Measurements from ENCODE around the gene SLC8A2. TPM values are rescaled to one million over a fixed set of nuclear protein-coding genes. Genes with fewer than 3 reads are reported as not detected.
"Not testable (repeated sequence)": the region's sequence is repeated elsewhere in the genome, so short reads cannot be mapped to it uniquely, and the experiment has no call there.

SLC8A2 gene
- total RNA-seq, 1 donor from 2014 or later, result 0.17 TPM

DNA sequence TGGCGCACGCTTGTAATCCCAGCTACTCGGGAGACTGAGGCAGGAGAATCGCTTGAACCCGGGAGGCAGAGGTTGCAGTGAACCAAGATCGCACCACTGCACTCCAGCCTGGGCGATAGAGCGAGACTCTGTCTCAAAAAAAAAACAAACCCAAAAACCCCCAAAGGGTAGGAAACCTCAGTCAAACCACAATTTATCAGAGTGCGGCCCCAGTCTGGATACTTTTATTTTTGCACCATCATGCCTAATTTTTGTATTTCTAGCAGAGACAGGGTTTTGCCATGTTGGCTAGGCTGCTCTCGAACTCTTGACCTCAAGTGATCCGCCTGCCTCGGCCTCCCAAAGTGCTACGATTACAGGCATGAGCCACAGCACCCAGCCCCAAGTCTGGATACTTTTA lies 14.5 kb upstream of the SLC8A2 start:
- not testable (repeated sequence) for DNase-seq

DNA sequence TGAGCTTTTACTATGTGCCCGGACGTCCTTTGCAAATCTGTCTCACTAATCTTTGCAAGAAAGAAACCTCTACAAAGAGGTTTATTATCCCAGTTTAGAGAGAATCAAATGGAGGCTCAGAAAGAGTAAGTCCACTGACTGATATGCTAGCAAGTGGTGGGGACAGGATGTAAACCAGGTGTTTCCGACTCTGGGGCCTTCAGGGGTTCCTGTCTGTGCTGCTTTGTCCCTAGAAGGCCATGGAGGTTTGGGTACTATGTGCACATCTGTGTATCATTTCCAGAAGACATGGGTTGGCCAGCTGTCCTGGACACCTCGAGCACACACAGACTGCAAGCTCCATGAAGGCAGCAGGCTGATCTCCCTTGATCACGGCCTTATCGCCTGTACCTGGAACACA lies 13.5 kb upstream of the SLC8A2 start:
- DNase-seq, result peak; percentile 18

DNA sequence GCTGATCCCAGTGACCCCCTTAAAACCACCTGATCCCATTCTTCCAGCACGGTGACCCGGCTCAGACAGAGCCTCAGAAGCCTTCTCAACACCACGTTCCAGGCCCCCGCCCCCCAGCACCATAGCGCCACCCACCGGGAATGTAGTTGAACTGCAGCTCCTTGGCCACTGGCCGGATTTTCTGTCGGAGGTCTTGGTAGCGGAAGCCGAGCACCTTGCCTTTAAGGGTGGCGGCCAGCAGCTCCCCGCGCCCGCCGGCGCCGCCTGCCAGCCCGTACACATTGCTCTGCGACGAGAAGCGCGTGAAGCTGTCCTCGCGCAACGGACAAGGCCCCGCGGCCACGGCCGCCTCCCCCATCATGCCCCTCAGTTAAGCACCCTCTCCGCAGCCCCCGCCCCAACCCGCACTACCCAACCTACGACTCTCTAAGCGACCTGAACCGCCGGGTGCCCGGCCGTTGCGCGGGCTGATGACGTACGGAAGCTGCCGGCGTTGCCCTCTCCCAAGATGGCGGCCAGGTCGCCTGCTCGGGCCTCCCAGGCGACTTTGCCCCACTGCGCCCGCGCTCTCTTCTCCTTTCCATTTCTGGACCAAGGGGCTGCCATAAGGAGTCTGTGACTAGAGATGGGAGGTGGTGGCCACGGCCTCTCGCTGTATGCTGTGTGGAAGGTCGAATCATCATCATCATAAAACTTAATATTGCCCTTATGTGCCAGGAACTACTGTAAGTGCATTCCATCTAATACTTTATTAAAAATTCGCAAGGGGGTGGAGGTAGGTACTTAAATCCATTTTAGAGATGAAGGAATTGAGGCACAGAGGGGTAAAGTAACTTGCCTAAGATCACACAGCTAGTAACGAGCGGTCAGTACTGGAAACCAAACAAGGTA lies 12.4 kb upstream of the SLC8A2 start, which contains the start of gene KPTN:
Gene KPTN (minus strand): TSS at position 420 of the 891 bp plus-strand sequence. CDS start 59 bp downstream, at position 361.
- peak; percentile 94 for DNase-seq

DNA sequence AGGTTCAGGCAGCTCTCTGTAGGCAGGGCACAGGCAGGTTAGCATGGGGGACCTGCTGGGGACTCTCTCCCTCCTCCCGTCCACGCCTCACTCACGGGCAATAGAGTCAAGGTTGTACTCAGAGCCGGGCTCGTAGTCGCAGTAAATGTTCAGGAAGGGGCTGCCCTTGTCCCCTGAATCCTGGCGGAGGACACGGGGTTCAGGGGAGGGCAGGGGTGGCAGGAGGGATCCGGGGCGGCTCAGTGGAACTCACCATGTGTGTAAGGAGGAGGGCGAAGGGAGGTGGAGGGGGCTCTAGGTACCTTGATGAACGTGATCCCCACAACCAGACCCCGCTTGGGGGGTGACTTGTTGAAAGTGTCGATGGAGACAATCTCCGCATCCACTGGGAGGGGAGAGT lies 11.5 kb upstream of the SLC8A2 start:
- no peak for DNase-seq

DNA sequence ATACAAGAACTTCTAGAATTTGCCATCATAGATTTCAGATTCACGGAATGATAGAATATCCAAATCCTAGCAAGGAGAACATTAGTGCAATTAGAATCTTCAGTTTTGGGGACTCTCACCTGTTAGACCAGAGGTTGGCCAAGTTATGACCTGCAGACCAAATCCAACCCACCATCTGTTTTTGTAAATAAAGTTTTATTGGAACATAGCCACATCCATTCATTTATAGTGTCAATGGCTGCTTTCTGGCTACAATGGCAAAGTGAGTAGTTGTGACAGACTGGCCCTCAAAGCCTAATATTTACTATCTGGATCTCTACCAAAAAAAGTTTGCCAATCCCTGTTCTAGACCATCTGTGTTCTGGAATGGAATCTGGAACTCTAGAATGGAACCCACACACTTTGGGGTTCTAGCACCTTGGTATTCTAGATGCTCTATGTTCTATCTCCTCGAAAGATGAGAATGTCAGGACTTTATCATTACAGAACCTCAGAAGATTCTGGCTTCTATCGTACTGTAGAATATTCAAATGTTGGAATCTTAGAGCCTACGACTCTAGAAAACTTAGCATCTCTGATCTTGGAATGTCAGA lies 9.9 kb upstream of the SLC8A2 start:
- no peak for DNase-seq

- no peak for DNase-seq
Observed at GRCh38 chr19:47480658-47481057, 9.0 kb upstream of the SLC8A2 start.

GRCh38 chr19:47479701-47480503 lies 8.2 kb upstream of the SLC8A2 start:
- DNase-seq, result peak; percentile 30

DNA sequence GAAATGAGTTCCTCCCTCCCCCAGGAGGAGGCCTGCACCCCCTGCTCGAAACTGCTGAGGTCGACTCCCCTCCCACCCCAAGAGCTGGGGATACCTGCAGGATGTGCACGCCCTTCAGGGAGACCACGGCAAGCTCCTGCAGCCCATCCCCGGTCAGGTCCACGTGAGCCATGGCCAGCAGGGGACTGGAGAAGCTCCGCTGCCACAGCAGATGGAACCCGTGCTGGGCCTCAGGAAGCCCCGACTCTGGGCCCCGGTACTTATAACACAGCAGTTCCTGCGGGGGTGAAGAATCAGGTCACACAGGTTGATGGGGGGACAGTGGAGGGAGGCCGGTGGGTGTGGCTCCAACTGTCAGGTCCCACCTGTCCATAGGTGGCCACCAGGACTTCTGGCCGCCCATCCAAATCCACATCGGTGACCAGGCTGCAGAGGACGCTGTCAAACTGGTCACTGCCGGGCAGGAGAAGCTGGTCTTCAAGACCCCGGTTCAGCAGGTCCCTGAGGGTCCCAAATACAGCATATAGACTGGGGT lies 4.8 kb upstream of the SLC8A2 start:
- DNase-seq, result no peak

GRCh38 chr19:47475465-47475864 lies 3.8 kb upstream of the SLC8A2 start:
- DNase-seq, result no peak

GRCh38 chr19:47473336-47473735 lies 1.6 kb upstream of the SLC8A2 start:
- no peak for DNase-seq

DNA sequence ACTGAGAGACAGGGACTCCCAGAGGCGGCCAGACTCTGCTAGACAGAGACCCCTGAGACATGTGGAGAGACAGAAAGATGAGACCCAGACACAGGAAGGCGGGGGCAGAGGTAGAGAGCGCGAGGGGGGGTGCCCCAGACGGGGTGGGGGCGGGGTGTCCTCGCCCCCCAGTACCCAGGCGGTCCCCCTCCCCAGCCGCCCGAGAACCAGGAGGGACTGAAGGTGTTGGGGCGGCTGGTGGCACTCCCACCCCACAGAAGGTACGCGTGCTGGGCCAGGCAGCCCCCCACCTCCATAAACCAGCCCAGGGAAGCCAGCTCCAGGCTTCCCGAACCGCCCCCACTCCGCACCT lies 336 bp downstream of the SLC8A2 start:
- DNase-seq, result no peak

GRCh38 chr19:47470447-47471195 lies 1.1 kb downstream of the SLC8A2 start:
- DNase-seq, result no peak

DNA sequence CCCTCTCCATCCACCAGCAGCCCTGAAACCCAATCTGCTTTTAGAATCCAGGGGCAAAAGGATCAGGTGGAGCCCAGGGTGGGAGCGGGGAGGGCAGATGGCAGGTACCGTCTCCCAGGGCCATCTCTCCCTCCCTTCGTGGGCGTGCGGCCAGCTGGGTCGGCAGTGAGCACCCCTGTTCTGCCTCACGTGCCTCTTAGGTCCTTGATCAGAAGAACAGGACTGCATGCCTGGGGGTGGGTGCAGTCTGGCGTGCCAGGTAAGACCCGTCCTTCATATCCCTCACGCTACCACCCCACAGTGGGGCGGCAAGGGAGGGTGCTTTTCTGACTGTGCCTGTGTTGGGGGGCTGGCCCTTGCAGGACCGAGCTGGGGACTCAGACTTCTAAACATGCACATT lies 2.0 kb downstream of the SLC8A2 start:
- no peak for DNase-seq

DNA sequence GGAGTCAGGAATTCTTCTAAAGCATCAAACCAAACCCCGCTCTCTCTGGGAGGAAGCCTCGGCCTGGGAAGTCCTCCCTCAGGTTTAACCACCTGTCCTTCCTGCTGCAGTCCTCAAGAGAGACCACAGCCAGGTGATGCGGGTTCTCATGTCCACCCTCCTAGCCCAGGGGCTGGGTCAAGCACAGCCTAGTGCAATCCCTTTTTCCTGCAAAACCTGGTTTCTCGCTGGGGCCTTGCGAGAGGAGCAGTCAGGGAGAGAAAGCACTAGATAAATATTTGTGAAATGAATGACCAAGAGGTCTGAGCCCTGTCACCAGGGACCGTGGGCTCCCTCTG lies 2.4 kb downstream of the SLC8A2 start:
- no peak for DNase-seq

DNA sequence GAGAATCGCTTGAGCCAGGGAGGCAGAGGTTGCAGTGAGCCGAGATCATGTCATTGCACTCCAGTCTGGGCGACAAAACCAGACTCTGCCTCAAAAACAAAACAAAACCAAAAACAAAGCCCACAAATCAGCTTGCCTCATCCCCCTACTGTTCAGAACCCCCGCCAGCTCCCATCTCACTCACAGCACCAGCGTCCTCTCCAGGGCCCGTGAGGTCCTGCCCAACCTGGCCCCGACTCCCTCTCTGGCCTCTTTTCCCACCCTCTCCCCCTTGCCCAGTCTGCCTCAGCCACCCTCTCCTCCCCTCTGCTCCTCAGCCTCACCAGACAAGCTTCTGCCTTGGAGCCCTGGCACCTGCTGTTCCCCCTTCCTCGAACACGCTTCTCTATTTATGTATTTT lies 3.8 kb downstream of the SLC8A2 start:
- no peak for DNase-seq

DNA sequence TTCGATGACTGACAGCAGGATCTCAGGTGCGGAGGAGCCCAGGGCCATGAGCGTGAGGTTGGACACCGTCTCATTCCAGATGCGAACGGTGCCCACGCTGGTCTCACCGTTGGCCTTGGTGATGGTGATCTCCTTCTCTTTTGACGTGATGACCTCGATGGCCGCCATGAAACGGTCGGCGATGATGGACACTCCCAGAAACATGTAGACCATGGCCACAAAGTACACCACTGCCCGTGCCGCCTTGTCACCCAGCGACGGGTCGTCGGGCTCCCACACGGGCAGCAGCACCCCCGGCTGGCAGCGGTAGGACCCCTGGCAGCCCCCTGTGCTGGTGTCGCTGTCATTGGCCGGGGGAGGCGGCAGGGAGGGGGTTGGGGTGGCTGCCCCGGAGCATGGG lies 5.7 kb downstream of the SLC8A2 start:
- DNase-seq, result no peak

DNA sequence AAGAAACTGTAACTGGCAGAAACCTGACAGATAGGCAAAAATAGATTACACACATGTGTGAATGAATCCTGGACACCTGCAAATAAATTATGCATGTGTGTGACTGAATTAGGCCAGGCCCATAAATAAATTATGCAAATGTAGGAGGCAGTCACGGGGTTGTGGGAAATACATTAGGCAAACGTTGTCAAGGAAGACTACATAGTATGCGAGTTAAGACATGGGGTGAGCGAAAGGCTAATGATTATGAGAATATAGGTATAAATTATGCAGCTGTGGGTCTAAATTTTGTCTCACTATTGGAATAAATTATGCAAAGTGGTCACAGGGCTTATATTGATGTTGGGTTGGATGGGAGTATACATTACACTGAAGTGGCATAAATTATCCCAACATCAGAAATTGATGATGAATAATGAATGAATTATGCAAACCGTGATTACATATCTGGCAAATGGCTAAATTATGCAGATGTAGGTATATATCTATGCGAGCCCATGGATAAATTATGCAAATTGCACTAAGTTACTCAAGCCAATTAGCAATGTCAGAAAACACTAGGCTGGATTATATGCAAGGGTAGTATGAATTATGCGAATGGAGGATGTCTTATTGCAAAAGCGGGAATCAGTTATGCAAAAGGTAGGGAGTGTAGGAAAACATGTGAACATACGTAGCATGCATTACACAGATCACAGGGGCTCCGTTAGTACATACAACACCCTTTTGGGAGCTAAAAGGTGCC lies 6.8 kb downstream of the SLC8A2 start:
- no peak for DNase-seq

GRCh38 chr19:47461876-47462275 lies 9.8 kb downstream of the SLC8A2 start:
- DNase-seq, result no peak

DNA sequence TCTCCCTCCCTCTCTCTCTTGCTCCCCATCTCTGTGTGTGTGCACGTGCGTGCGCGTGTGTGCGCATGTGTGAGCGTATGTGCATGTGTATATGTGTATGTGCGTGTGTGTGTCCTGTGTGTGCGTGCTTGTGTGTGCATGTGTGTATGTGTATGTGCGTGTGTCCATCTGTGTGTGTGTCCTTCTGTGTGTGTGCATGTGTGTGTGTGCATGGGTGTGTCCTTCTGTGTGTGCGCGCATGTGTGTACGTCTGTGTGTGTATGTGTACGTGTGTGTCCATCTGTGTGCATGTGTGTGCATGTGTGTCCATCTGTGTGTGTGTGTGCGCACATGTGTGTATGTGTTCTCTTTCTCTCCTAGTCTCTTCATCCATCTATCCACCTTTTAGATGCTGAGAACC lies 12.2 kb downstream of the SLC8A2 start:
- no peak for DNase-seq

DNA sequence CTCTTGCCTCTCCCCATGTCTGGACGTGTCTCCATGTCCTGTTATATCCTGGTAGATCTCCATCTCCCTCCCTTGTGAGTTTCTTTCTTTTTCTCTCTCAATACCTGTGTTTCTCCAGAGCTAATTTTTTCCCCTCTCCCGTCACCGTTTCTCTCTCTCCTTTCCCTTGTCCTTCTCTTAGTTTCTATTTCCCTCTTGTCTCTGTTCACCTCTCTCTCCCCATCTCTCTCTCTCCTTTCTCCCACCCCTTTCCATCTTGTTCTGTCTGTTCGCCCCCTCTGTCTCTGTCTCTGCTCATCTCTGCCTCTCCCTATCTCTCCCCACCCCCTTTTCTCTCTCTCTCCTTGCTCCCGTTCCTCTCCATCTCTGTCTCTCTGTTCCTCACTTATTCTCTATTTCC lies 13.0 kb downstream of the SLC8A2 start:
- DNase-seq, result no peak

- DNase-seq, result no peak
Observed at GRCh38 chr19:47456721-47457474, 14.8 kb downstream of the SLC8A2 start.
